Gastroesophageal sphincter (tissue), 4 donors: ENCODE measurements around the gene CCL18. TPM values are rescaled to one million over a fixed set of nuclear protein-coding genes. Genes with fewer than 3 reads are reported as not detected.
A peak's percentile ranks its signal among the peaks of the same experiment; 100 is the strongest.
"Not testable (repeated sequence)": the region's sequence is repeated elsewhere in the genome, so short reads cannot be mapped to it uniquely, and the experiment has no call there.

Source experiments
- ATAC-seq: fragments of 150-250 bp; one replicate; pipeline ENCODE4 v1.9.1; 2016; ENCODE audit warnings: mild to moderate bottlenecking, moderate library complexity
- H3K27ac ChIP-seq, 4 donors: fragments of 200-600 bp; sonication (generic) in 3 of 4; 1 replicate in 3 of 4; 2 replicates in 1 of 4; pipeline ENCODE4 v1.5.1; 2016 to 2019
- H3K27me3 ChIP-seq: fragments of 200-600 bp; sonication (generic); one replicate; pipeline ENCODE4 v1.5.1; 2019
- H3K36me3 ChIP-seq, 2 donors: fragments of 200-600 bp; sonication (generic); one replicate each; pipeline ENCODE4 v1.5.1; 2019; ENCODE audit warnings: control low read depth in 1 of 2
- H3K4me1 ChIP-seq, 3 donors: fragments of 200-600 bp; sonication (generic); 1 replicate in 2 of 3; 2 replicates in 1 of 3; pipeline ENCODE4 v1.5.1; 2016 to 2019; ENCODE audit warnings: control low read depth in 2 of 3
- H3K4me3 ChIP-seq, 2 donors: fragments of 200-600 bp; sonication (generic); one replicate each; pipeline ENCODE4 v1.5.1; 2019; ENCODE audit warnings: mild to moderate bottlenecking in 1 of 2, moderate library complexity in 1 of 2
- H3K9me3 ChIP-seq, 3 donors: fragments of 200-600 bp; sonication (generic); one replicate each; pipeline ENCODE4 v1.5.1; 2017 to 2019; ENCODE audit warnings: control low read depth in 2 of 3
- CTCF ChIP-seq, 4 experiments: fragments of 200-600 bp in 2 of 4; fragments of 450-650 bp in 2 of 4; sonication (generic) in 1 of 4; IDR thresholded peaks; one replicate each; pipeline ENCODE4 v1.5.1; 2017 to 2019; ENCODE audit warnings: antibody characterized with exemption in 4 of 4, mild to moderate bottlenecking in 2 of 4, moderate library complexity in 2 of 4
- EP300 ChIP-seq: sonication (generic); formaldehyde crosslinking; IDR thresholded peaks from one replicate; pipeline ENCODE4 v1.6.1; 2017; ENCODE audit warnings: antibody characterized with exemption, mild to moderate bottlenecking
- POLR2A ChIP-seq, 2 donors: fragments of 450-650 bp; IDR thresholded peaks; one replicate each; pipeline ENCODE4 v1.6.1; 2017; ENCODE audit warnings: antibody characterized with exemption in 2 of 2, mild to moderate bottlenecking in 2 of 2, moderate library complexity in 1 of 2
- POLR2AphosphoS5 ChIP-seq: sonication (generic); formaldehyde crosslinking; IDR thresholded peaks from one replicate; pipeline ENCODE4 v1.6.1; 2017; ENCODE audit warnings: antibody characterized with exemption
- WGBS, 2 donors: methylation state at CpG; one replicate each; pipeline ENCODE4 v1.1.5; 2018; ENCODE audit warnings: low coverage in 1 of 2; 5-methylcytosine and 5-hydroxymethylcytosine counted together
- total RNA-seq, 4 donors: library from RNA; depleted of rRNA; stranded (reverse); fragments of >200 nt; gene quantifications; one replicate each; pipeline ENCODE4 v1.1.0, GENCODE V29; 2016

CCL18 gene
- total RNA-seq, 4 donors from 2014 or later = 5.9 to 18.0 (median 11.9) TPM; not detected in 1

- no peak for ATAC-seq
- no peaks in the 10 kb centered on the region for H3K9me3 ChIP-seq
- H3K27ac ChIP-seq = no peak overlapping the region
- 50% methylated on average over 1 of the region's 3 CpGs; no CpG with 5 or more reads in 1 of the 2 donors for WGBS, 2 donors
- TF ChIP-seq POLR2AphosphoS5 = no peak
- no peak for TF ChIP-seq EP300
- TF ChIP-seq CTCF (IDR thresholded peaks at IDR 0.05) = no peak
- TF ChIP-seq POLR2A (IDR thresholded peaks at IDR 0.05) = no peak
- peaks cover 12% of the 10 kb centered on the region for H3K27me3 ChIP-seq
- H3K36me3 ChIP-seq = no peaks in the 10 kb centered on the region
- H3K4me1 ChIP-seq = no peaks in the 10 kb centered on the region
- H3K4me3 ChIP-seq = no peak overlapping the region
These were observed 6.4 kb downstream of the CCL18 start for GRCh38 chr17:36070427-36070826.

GRCh38 chr17:36071751-36072150 is 7.7 kb downstream of the CCL18 start:
- ATAC-seq = no peak
- Histone ChIP-seq H3K4me1 (no peaks in the 10 kb centered on the region), H3K27me3 (peaks cover 18% of the 10 kb centered on the region), H3K36me3 (no peaks in the 10 kb centered on the region), H3K4me3 (no peak overlapping the region), H3K9me3 (no peaks in the 10 kb centered on the region), H3K27ac (no peak overlapping the region)
- TF ChIP-seq POLR2AphosphoS5 = no peak
- no peak for TF ChIP-seq POLR2A (IDR thresholded peaks at IDR 0.05)
- TF ChIP-seq CTCF (IDR thresholded peaks at IDR 0.05) = no peak
- no peak for TF ChIP-seq EP300
- whole genome bisulfite sequencing, 2 donors = 49 to 73% methylated on average over 2 of the region's 2 CpGs

- ATAC-seq = no peak
- no peak for TF ChIP-seq EP300
- TF ChIP-seq POLR2A (IDR thresholded peaks at IDR 0.05) = no peak
- no peak for TF ChIP-seq POLR2AphosphoS5
- peak; percentile 11 to 57 (median 30) for TF ChIP-seq CTCF (IDR thresholded peaks at IDR 0.05)
- no peak overlapping the region for H3K4me3 ChIP-seq
- no peak overlapping the region for H3K27ac ChIP-seq
- H3K4me1 ChIP-seq = no peaks in the 10 kb centered on the region
- peaks cover 11% of the 10 kb centered on the region for H3K27me3 ChIP-seq
- H3K9me3 ChIP-seq = peaks cover 0 to 5% (median 0%) of the 10 kb centered on the region in 3 donors
- H3K36me3 ChIP-seq = no peaks in the 10 kb centered on the region
- WGBS, 2 donors = 20 to 34% methylated on average over 7 to 12 of the region's 12 CpGs
These were observed 8.5 kb downstream of the CCL18 start for GRCh38 chr17:36072431-36073121.

- Histone ChIP-seq H3K27ac (no peak overlapping the region), H3K36me3 (no peaks in the 10 kb centered on the region), H3K9me3 (peaks cover 0 to 5% (median 0%) of the 10 kb centered on the region in 3 donors), H3K27me3 (peaks cover 11% of the 10 kb centered on the region), H3K4me1 (no peaks in the 10 kb centered on the region), H3K4me3 (no peak overlapping the region)
- WGBS, 2 donors = 80 to 88% methylated on average over 1 of the region's 1 CpG
- TF ChIP-seq EP300 (no peak), POLR2A (IDR thresholded peaks at IDR 0.05) (no peak), CTCF (IDR thresholded peaks at IDR 0.05) (no peak), POLR2AphosphoS5 (no peak)
- ATAC-seq = no peak
These were observed 10.3 kb downstream of the CCL18 start for GRCh38 chr17:36074365-36074764.

- H3K27me3 ChIP-seq, H3K4me1 ChIP-seq, H3K4me3 ChIP-seq, ATAC-seq, H3K36me3 ChIP-seq, H3K9me3 ChIP-seq: not testable (repeated sequence)
- WGBS, 2 donors = 89% methylated on average over 4 of the region's 5 CpGs; no CpG with 5 or more reads in 1 of the 2 donors
- H3K27ac ChIP-seq = peak overlapping the region in 1 of 4 donors; percentile 3
These were observed 17.8 kb downstream of the CCL18 start for GRCh38 chr17:36081681-36082471.

- peak overlapping the region in 1 of 4 donors; percentile 3 for H3K27ac ChIP-seq
- H3K4me1 ChIP-seq, H3K36me3 ChIP-seq, H3K9me3 ChIP-seq, H3K27me3 ChIP-seq, H3K4me3 ChIP-seq: not testable (repeated sequence)
- peak; percentile 76 for ATAC-seq
- 68 to 100% methylated on average over 1 to 7 of the region's 8 CpGs for WGBS, 2 donors
These were observed 18.5 kb downstream of the CCL18 start for GRCh38 chr17:36082482-36083120.

GRCh38 chr17:36083691-36084090 is 19.6 kb downstream of the CCL18 start:
- not testable (repeated sequence) for H3K27me3 ChIP-seq, H3K9me3 ChIP-seq, H3K4me1 ChIP-seq, ATAC-seq, H3K4me3 ChIP-seq, H3K27ac ChIP-seq, H3K36me3 ChIP-seq
- 75% methylated on average over 2 of the region's 2 CpGs; no CpG with 5 or more reads in 1 of the 2 donors for WGBS, 2 donors
